Hepatocyte (in vitro differentiated cells): Measurements from ENCODE around the gene FILIP1. TPM values are rescaled to one million over a fixed set of nuclear protein-coding genes. Genes with fewer than 3 reads are reported as not detected.

Experiments used
- DNase-seq: peaks from one replicate; pipeline ENCODE4 v3.0.0-alpha.2; 2016; ENCODE audit warnings: low spot score
- H2AFZ ChIP-seq: fragments of 200-600 bp; sonication (generic); 2 replicates; pipeline ENCODE4 v1.6.0; 2016; ENCODE audit warnings: antibody characterized with exemption, mild to moderate bottlenecking
- H3K27ac ChIP-seq: fragments of 200-600 bp; sonication (generic); 2 replicates; pipeline ENCODE4 v1.5.1; 2016; ENCODE audit warnings: mild to moderate bottlenecking
- H3K27me3 ChIP-seq: fragments of 200-600 bp; sonication (generic); 2 replicates; pipeline ENCODE4 v1.6.1; 2016
- H3K36me3 ChIP-seq: fragments of 200-600 bp; sonication (generic); replicated peaks from 2 replicates; pipeline ENCODE4 v1.5.1; 2016; ENCODE audit warnings: low read depth; ENCODE audit not compliant: insufficient read depth
- H3K4me1 ChIP-seq: fragments of 200-600 bp; sonication (generic); 2 replicates; pipeline ENCODE4 v1.5.1; 2016; ENCODE audit warnings: mild to moderate bottlenecking, moderate library complexity; ENCODE audit not compliant: insufficient read depth
- H3K4me2 ChIP-seq: fragments of 200-600 bp; sonication (generic); 2 replicates; pipeline ENCODE4 v1.6.0; 2016
- H3K4me3 ChIP-seq: fragments of 200-600 bp; sonication (generic); 2 replicates; pipeline ENCODE4 v1.5.1; 2016; ENCODE audit warnings: mild to moderate bottlenecking
- H3K79me2 ChIP-seq: fragments of 200-600 bp; sonication (generic); 2 replicates; pipeline ENCODE4 v1.6.0; 2017; ENCODE audit warnings: mild to moderate bottlenecking
- H3K9me2 ChIP-seq: fragments of 200-600 bp; sonication (generic); replicated peaks from 2 replicates; pipeline ENCODE4 v1.6.0; 2017; ENCODE audit warnings: mild to moderate bottlenecking; ENCODE audit not compliant: insufficient read depth
- H3K9me3 ChIP-seq: fragments of 200-600 bp; sonication (generic); 2 replicates; pipeline ENCODE4 v1.5.1; 2016; ENCODE audit warnings: low read depth, mild to moderate bottlenecking
- H4K20me1 ChIP-seq: fragments of 200-600 bp; sonication (generic); 2 replicates; pipeline ENCODE4 v1.6.0; 2016; ENCODE audit warnings: mild to moderate bottlenecking; ENCODE audit not compliant: insufficient read depth, poor library complexity, severe bottlenecking
- EZH2 ChIP-seq: fragments of 200-600 bp; sonication (generic); IDR thresholded peaks from 2 replicates; pipeline ENCODE4 v1.6.1; 2016; ENCODE audit warnings: antibody characterized with exemption, mild to moderate bottlenecking, borderline replicate concordance
- EZH2phosphoT487 ChIP-seq: fragments of 200-600 bp; sonication (generic); IDR thresholded peaks from one replicate; pipeline ENCODE4 v1.6.1; 2018; ENCODE audit warnings: antibody characterized with exemption, mild to moderate bottlenecking, low read depth, moderate library complexity; ENCODE audit not compliant: unreplicated experiment, severe bottlenecking
- WGBS: methylation state at CpG from one replicate; pipeline ENCODE4 v1.1.6; 2016; ENCODE audit warnings: low lambda C conversion rate; ENCODE audit errors: missing lambda C conversion rate; 5-methylcytosine and 5-hydroxymethylcytosine counted together
- polyA plus RNA-seq: library from polyadenylated mRNA; unstranded; fragments of >200 nt; fragmentation: Nextera tagmentation; extraction: Ambion mirVana; gene quantifications from 2 replicates; pipeline ENCODE4 v1.2.1, GENCODE V29; 2016
- total RNA-seq: library from RNA; depleted of rRNA; stranded (reverse); fragments of >200 nt; gene quantifications from 2 replicates; pipeline ENCODE4 v1.2.3, GENCODE V29; 2014
- TF ChIP-seq, protein P1 (sequence below): fragments of 200-600 bp; sonication (generic); IDR thresholded peaks from 2 replicates; pipeline ENCODE4 v1.5.1; 2016; ENCODE audit warnings: antibody characterized with exemption, mild to moderate bottlenecking; ENCODE audit not compliant: poor library complexity

Gene FILIP1
- total and polyA plus RNA-seq, 2 experiments from 2014 or later, result 4.1 to 6.0 TPM

DNA sequence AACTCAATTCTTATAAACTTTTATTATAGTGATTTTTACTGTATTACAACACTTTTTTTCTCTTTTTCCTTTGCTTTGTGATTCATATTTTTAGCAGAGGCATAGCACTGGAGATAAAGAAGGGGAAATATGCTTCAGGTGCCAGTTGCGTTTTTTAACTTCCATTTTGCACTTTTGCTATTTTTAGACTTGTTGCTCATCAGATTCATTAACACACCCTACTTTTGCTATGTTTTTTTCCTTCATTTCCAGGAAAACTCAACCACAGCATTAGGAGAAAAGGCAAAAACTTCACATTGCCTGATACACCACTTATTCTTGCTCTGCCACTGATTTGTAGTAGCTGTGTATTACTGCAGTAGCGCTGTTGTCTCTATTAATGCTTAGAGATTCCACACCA lies 201.0 kb downstream of the FILIP1 start:
- Histone ChIP-seq H3K27me3 (no peaks in the 10 kb centered on the region), H3K27ac (no peak overlapping the region), H4K20me1 (no peaks in the 10 kb centered on the region), H3K4me1 (no peaks in the 10 kb centered on the region), H2AFZ (no peak overlapping the region), H3K4me2 (no peak overlapping the region), H3K4me3 (no peak overlapping the region), H3K79me2 (peaks cover 9% of the 10 kb centered on the region), H3K9me2 (no peaks in the 10 kb centered on the region), H3K9me3 (no peaks in the 10 kb centered on the region), H3K36me3 (no peaks in the 10 kb centered on the region)
- TF ChIP-seq, protein P1, sequence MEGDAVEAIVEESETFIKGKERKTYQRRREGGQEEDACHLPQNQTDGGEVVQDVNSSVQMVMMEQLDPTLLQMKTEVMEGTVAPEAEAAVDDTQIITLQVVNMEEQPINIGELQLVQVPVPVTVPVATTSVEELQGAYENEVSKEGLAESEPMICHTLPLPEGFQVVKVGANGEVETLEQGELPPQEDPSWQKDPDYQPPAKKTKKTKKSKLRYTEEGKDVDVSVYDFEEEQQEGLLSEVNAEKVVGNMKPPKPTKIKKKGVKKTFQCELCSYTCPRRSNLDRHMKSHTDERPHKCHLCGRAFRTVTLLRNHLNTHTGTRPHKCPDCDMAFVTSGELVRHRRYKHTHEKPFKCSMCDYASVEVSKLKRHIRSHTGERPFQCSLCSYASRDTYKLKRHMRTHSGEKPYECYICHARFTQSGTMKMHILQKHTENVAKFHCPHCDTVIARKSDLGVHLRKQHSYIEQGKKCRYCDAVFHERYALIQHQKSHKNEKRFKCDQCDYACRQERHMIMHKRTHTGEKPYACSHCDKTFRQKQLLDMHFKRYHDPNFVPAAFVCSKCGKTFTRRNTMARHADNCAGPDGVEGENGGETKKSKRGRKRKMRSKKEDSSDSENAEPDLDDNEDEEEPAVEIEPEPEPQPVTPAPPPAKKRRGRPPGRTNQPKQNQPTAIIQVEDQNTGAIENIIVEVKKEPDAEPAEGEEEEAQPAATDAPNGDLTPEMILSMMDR, result no peak
- no peak for TF ChIP-seq EZH2phosphoT487
- 96% methylated on average over 2 of the region's 2 CpGs for WGBS
- DNase-seq, result no peak

DNA sequence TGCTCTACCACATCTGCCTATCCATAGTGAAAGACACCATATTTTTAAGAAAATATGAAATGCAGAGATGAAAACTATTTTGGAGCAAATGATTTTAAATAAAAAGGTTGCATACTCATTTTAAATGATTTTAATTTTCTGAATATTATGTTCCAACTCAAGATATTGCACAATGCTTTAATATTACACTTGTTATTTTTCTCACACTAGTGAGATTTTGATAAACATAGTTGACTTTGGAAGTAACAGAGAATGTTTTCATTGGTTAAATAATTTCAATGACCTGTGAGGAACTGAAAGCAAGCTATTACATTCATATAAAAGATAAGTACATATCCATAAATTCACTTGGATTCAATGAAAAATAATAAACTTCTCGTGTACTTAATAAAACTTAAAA lies 201.9 kb downstream of the FILIP1 start:
- Histone ChIP-seq H3K9me3 (no peaks in the 10 kb centered on the region), H3K4me1 (no peaks in the 10 kb centered on the region), H3K36me3 (no peaks in the 10 kb centered on the region), H3K4me3 (no peak overlapping the region), H3K79me2 (peaks cover 17% of the 10 kb centered on the region), H3K4me2 (no peak overlapping the region), H3K9me2 (no peaks in the 10 kb centered on the region), H4K20me1 (no peaks in the 10 kb centered on the region), H2AFZ (no peak overlapping the region), H3K27me3 (no peaks in the 10 kb centered on the region), H3K27ac (no peak overlapping the region)
- 85% methylated on average over 1 of the region's 1 CpG for WGBS
- DNase-seq, result no peak
- TF ChIP-seq, protein P1, result no peak
- TF ChIP-seq EZH2phosphoT487 (no peak), EZH2 (no peak)

DNA sequence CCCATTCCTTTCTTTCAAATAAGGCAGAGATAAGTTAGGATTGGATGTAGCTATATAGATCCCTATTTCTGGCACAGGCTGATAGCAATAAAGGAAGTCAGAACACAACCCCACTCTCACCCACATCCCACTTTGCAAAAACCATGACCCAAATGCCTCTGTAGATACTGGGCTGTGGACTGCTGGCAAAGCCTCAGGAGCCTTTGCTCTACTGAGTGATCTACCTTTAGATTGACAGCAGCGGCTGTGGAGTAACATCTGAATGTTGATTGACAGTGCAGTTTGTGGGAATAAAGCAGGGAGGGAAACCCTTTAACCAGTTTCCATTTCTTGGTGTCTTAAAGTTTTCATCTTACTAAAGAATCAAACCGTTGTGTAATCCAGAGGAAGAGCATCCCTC lies 202.3 kb downstream of the FILIP1 start:
- Histone ChIP-seq H3K27me3 (no peaks in the 10 kb centered on the region), H2AFZ (no peak overlapping the region), H3K9me2 (no peaks in the 10 kb centered on the region), H3K4me2 (no peak overlapping the region), H4K20me1 (no peaks in the 10 kb centered on the region), H3K27ac (no peak overlapping the region), H3K36me3 (no peaks in the 10 kb centered on the region), H3K4me3 (no peak overlapping the region), H3K4me1 (no peaks in the 10 kb centered on the region), H3K9me3 (no peaks in the 10 kb centered on the region), H3K79me2 (peaks cover 21% of the 10 kb centered on the region)
- DNase-seq, result no peak
- WGBS, result 90% methylated on average over 2 of the region's 2 CpGs
- no peak for TF ChIP-seq EZH2phosphoT487
- TF ChIP-seq, protein P1, result no peak
- TF ChIP-seq EZH2, result no peak
